22Rv1 (cell line): Measurements from ENCODE around the gene ADAM30.

Experiments used
- CTCF ChIP-seq: fragments of 450-650 bp; IDR thresholded peaks from 2 replicates; pipeline ENCODE4 v1.5.1; 2017; ENCODE audit warnings: mild to moderate bottlenecking
- ZFX ChIP-seq: fragments of 450-650 bp; IDR thresholded peaks from 2 replicates; pipeline ENCODE4 v1.6.1; 2017; ENCODE audit warnings: antibody characterized with exemption, borderline replicate concordance

- no peak for TF ChIP-seq CTCF
- no peak for TF ChIP-seq ZFX
These were observed 24.0 kb upstream of the ADAM30 start for GRCh38 chr1:119920104-119920968.
